HCT116 (cell line): Measurements from ENCODE around the gene A3GALT2. TPM values are rescaled to one million over a fixed set of nuclear protein-coding genes. Genes with fewer than 3 reads are reported as not detected.

ENCODE experiments used
- ATAC-seq: fragments of 200-7000 bp; cut with Tn5 transposase; 2 replicates; pipeline ENCODE4 v1.9.1; 2020; ENCODE audit warnings: mild to moderate bottlenecking, moderate library complexity
- BruUV-seq: library from RNA; stranded (reverse); fragments of 400-500 nt; replicated peaks from 2 replicates; lab custom pipeline; 2021; lab: Mats Ljungman, UMichigan
- CTCF ChIA-PET: fragments of 300-600 bp; sonication (Branson Sonifier 250); formaldehyde crosslinking; loops from one replicate; lab custom pipeline; 2021; ENCODE audit warnings: antibody characterized with exemption; lab: Charles Lee
- POLR2A ChIA-PET: fragments of 300-600, 350-600 bp; sonication (Branson Sonifier 250); formaldehyde crosslinking; loops from one replicate; lab custom pipeline; 2021; ENCODE audit warnings: antibody characterized with exemption; lab: Charles Lee
- RAD21 ChIA-PET, 2 experiments: fragments of 300-600 bp; sonication (Branson Sonifier 250); formaldehyde crosslinking; loops; one replicate each; lab custom pipeline; 2023; ENCODE audit warnings: low total read pairs in 2 of 2; ENCODE audit not compliant: uncharacterized antibody in 2 of 2, unreplicated experiment in 2 of 2, low non-redundant PET in 1 of 2; lab: Charles Lee
- DNase-seq: peaks from one replicate; pipeline ENCODE4 v3.0.0-alpha.2; 2010; ENCODE audit warnings: low read depth, low spot score
- H2AFZ ChIP-seq: fragments of 200-600 bp; shearing (Covaris generic), sonication (generic); 2 replicates; pipeline ENCODE4 v1.6.1; 2017; ENCODE audit warnings: low read depth, mixed run types, mixed read lengths, antibody characterized with exemption, low read length; ENCODE audit not compliant: poor library complexity, severe bottlenecking
- H3K27ac ChIP-seq: 2 replicates; pipeline ENCODE4 v1.5.1; 2012; ENCODE audit warnings: low read depth, low read length
- H3K27me3 ChIP-seq: fragments of 200-600 bp; sonication (generic); 2 replicates; pipeline ENCODE4 v1.6.1; 2016; ENCODE audit warnings: mixed run types, low read length, mixed read lengths; ENCODE audit not compliant: insufficient read depth
- H3K36me3 ChIP-seq, 2 experiments: fragments of 200-500 bp in 1 of 2; fragments of 200-600 bp in 1 of 2; sonication (Bioruptor generic) in 1 of 2; sonication (generic) in 1 of 2; 2 replicates each; pipeline versions ENCODE4 v1.5.1 to v1.6.1; 2014 to 2016; ENCODE audit warnings: low read length in 2 of 2, inconsistent platforms in 1 of 2, mixed read lengths in 1 of 2, mixed run types in 1 of 2; ENCODE audit not compliant: insufficient read depth in 2 of 2, control insufficient read depth in 1 of 2
- H3K4me1 ChIP-seq, 2 experiments: fragments of 200-600 bp in 1 of 2; sonication (generic) in 1 of 2; 2 replicates each; pipeline versions ENCODE4 v1.5.1 to v1.6.1; 2012 to 2017; ENCODE audit warnings: low read length in 2 of 2, inconsistent platforms in 1 of 2, mild to moderate bottlenecking in 1 of 2, mixed read lengths in 1 of 2, mixed run types in 1 of 2, moderate library complexity in 1 of 2; ENCODE audit not compliant: insufficient read depth in 2 of 2, control insufficient read depth in 1 of 2
- H3K4me2 ChIP-seq: fragments of 200-600 bp; sonication (generic); 2 replicates; pipeline ENCODE4 v1.6.1; 2017; ENCODE audit warnings: mixed run types, low read length, mixed read lengths
- H3K4me3 ChIP-seq, 2 experiments: fragments of 200-600 bp in 1 of 2; sonication (generic) in 1 of 2; replicated peaks in 1 of 2; 2 replicates each; pipeline ENCODE4 v1.5.1; 2011 to 2016; ENCODE audit warnings: low read length in 2 of 2, control low read depth in 1 of 2, low read depth in 1 of 2, mild to moderate bottlenecking in 1 of 2, mixed read lengths in 1 of 2, mixed run types in 1 of 2
- H3K79me2 ChIP-seq: fragments of 200-600 bp; sonication (generic); 2 replicates; pipeline ENCODE4 v1.6.1; 2017; ENCODE audit warnings: mild to moderate bottlenecking, mixed run types, low read length, moderate library complexity, mixed read lengths; ENCODE audit not compliant: insufficient read depth
- H3K9ac ChIP-seq: fragments of 200-600 bp; sonication (generic); 2 replicates; pipeline ENCODE4 v1.6.1; 2016; ENCODE audit warnings: low read length, mixed read lengths
- H3K9me2 ChIP-seq: fragments of 200-600 bp; sonication (generic), shearing (Covaris generic); 2 replicates; pipeline ENCODE4 v1.6.1; 2017; ENCODE audit warnings: mixed run types, mild to moderate bottlenecking, moderate library complexity; ENCODE audit not compliant: insufficient read depth
- H3K9me3 ChIP-seq, 2 experiments: fragments of 200-500 bp in 1 of 2; fragments of 200-600 bp in 1 of 2; sonication (Bioruptor generic) in 1 of 2; sonication (generic) in 1 of 2; 2 replicates each; pipeline ENCODE4 v1.6.1; 2014 to 2017; ENCODE audit warnings: low read length in 2 of 2, mixed read lengths in 2 of 2, inconsistent platforms in 1 of 2, low read depth in 1 of 2, mild to moderate bottlenecking in 1 of 2, mixed run types in 1 of 2, moderate library complexity in 1 of 2; ENCODE audit not compliant: control insufficient read depth in 1 of 2, insufficient read depth in 1 of 2
- H4K20me1 ChIP-seq: fragments of 200-600 bp; sonication (generic), shearing (Covaris generic); 2 replicates; pipeline ENCODE4 v1.6.1; 2017; ENCODE audit warnings: mixed run types, mild to moderate bottlenecking, moderate library complexity; ENCODE audit not compliant: insufficient read depth
- CTCF ChIP-seq, 3 experiments: fragments of 200-600 bp in 1 of 3; sonication (generic) in 1 of 3; IDR thresholded peaks in 2 of 3; conservative IDR thresholded peaks in 1 of 3; 2 replicates each; pipeline ENCODE4 v1.5.1; 2012 to 2017; ENCODE audit warnings: low read depth in 2 of 3, low read length in 2 of 3, antibody characterized with exemption in 1 of 3, borderline replicate concordance in 1 of 3, control low read depth in 1 of 3, mild to moderate bottlenecking in 1 of 3, mixed read lengths in 1 of 3, mixed run types in 1 of 3, moderate library complexity in 1 of 3; ENCODE audit not compliant: insufficient read depth in 1 of 3
- MAX ChIP-seq: IDR thresholded peaks from 2 replicates; pipeline ENCODE4 v1.6.1; 2012
- POLR2A ChIP-seq: IDR thresholded peaks from 2 replicates; pipeline ENCODE4 v1.7.0; 2011; ENCODE audit warnings: borderline replicate concordance; ENCODE audit not compliant: insufficient read depth, insufficient read length; ENCODE audit errors: extremely low read depth
- POLR2AphosphoS5 ChIP-seq: IDR thresholded peaks from 2 replicates; pipeline ENCODE4 v1.6.1; 2011; ENCODE audit warnings: mild to moderate bottlenecking, low read depth, low read length, moderate library complexity
- YY1 ChIP-seq: IDR thresholded peaks from 2 replicates; pipeline ENCODE4 v1.6.1; 2011; ENCODE audit warnings: low read length, low read depth, moderate library complexity, mild to moderate bottlenecking; ENCODE audit not compliant: insufficient replicate concordance; ENCODE audit errors: extremely low read depth
- ZBTB33 ChIP-seq: IDR thresholded peaks from 2 replicates; pipeline ENCODE4 v1.6.1; 2011; ENCODE audit warnings: mild to moderate bottlenecking, low read length, moderate library complexity; ENCODE audit not compliant: insufficient replicate concordance; ENCODE audit errors: extremely low read depth
- intact Hi-C: fragments of 100-400 bp; cut with micrococcal nuclease; formaldehyde crosslinking; loops from 2 replicates; pipeline ENCODE4 v1.10.0; 2022
- total RNA-seq: library from RNA; stranded (reverse); gene quantifications from one replicate; pipeline ENCODE4 v1.2.1, GENCODE V29; 2021; ENCODE audit not compliant: unreplicated experiment

Gene A3GALT2
- total RNA-seq, 1 experiment from 2014 or later = not detected

- Histone ChIP-seq H3K9me2 (no peaks in the 10 kb centered on the region), H3K27me3 (no peaks in the 10 kb centered on the region), H3K27ac (no peak overlapping the region), H4K20me1 (no peaks in the 10 kb centered on the region), H3K79me2 (no peaks in the 10 kb centered on the region), H3K4me2 (no peak overlapping the region), H3K36me3 (no peaks in the 10 kb centered on the region), H3K4me3 (no peak overlapping the region), H3K4me1 (no peaks in the 10 kb centered on the region), H3K9me3 (no peaks in the 10 kb centered on the region), H3K9ac (no peak overlapping the region), H2AFZ (no peak overlapping the region)
- ChIA-PET CTCF (interaction anchor here (2.7 kb wide), 1 partner anchor 16 kb away, joined by 9 read pairs; no protein-coding TSS in a partner anchor), RAD21 (no interaction called here), POLR2A (no interaction called here)
- ATAC-seq = no peak
- no peak for TF ChIP-seq CTCF (IDR thresholded peaks at IDR 0.05 in 2 of 3, conservative IDR thresholded peaks at IDR 0.05 in 1 of 3; ENCODE audit: borderline replicate concordance in 1 of 3, insufficient read depth in 1 of 3, low read depth in 2 of 3, low read length in 2 of 3)
- TF ChIP-seq YY1 = no peak
- BruUV-seq = no TSS peak
- no peak for DNase-seq
- intact Hi-C loops = no loop called here
Measured at GRCh38 chr1:33311706-33312412, 9.0 kb downstream of the A3GALT2 start.

GRCh38 chr1:33310702-33311101, 10.2 kb downstream of the A3GALT2 start:
- ATAC-seq = no peak
- Histone ChIP-seq H3K9me3 (no peaks in the 10 kb centered on the region), H3K27me3 (no peaks in the 10 kb centered on the region), H3K4me3 (no peak overlapping the region), H3K9me2 (no peaks in the 10 kb centered on the region), H3K27ac (no peak overlapping the region), H2AFZ (no peak overlapping the region), H3K4me1 (no peaks in the 10 kb centered on the region)
- ChIA-PET POLR2A (no interaction called here), RAD21 (no interaction called here), CTCF (no interaction called here)
- TF ChIP-seq POLR2AphosphoS5 = no peak
- no peak for TF ChIP-seq POLR2A
- no peak for TF ChIP-seq ZBTB33
- no peak for TF ChIP-seq MAX
- TF ChIP-seq CTCF (IDR thresholded peaks at IDR 0.05 in 2 of 3, conservative IDR thresholded peaks at IDR 0.05 in 1 of 3; ENCODE audit: borderline replicate concordance in 1 of 3, insufficient read depth in 1 of 3, low read depth in 2 of 3, low read length in 2 of 3) = no peak
- TF ChIP-seq, all 23 proteins: peak for 0
- no peak overlapping the region for H3K9ac ChIP-seq
- DNase-seq = no peak
- no peaks in the 10 kb centered on the region for H4K20me1 ChIP-seq
- no peaks in the 10 kb centered on the region for H3K79me2 ChIP-seq
- BruUV-seq = no TSS peak
- intact Hi-C loops = no loop called here
- no peak overlapping the region for H3K4me2 ChIP-seq
- H3K36me3 ChIP-seq = no peaks in the 10 kb centered on the region
